Stimulated activated CD4-positive, alpha-beta T cell treated with anti-CD3 and anti-CD28 coated beads, Interleukin-4, amount 100 ng/mL, for 24 hours (primary cell): ENCODE data around the gene PLXNB2.
"Not testable (repeated sequence)": the region's sequence is repeated elsewhere in the genome, so short reads cannot be mapped to it uniquely, and the experiment has no call there.

Experiments used
- DNase-seq: peaks from one replicate; pipeline ENCODE4 v3.0.0-alpha.2; 2020

The PLXNB2 gene, protein sequence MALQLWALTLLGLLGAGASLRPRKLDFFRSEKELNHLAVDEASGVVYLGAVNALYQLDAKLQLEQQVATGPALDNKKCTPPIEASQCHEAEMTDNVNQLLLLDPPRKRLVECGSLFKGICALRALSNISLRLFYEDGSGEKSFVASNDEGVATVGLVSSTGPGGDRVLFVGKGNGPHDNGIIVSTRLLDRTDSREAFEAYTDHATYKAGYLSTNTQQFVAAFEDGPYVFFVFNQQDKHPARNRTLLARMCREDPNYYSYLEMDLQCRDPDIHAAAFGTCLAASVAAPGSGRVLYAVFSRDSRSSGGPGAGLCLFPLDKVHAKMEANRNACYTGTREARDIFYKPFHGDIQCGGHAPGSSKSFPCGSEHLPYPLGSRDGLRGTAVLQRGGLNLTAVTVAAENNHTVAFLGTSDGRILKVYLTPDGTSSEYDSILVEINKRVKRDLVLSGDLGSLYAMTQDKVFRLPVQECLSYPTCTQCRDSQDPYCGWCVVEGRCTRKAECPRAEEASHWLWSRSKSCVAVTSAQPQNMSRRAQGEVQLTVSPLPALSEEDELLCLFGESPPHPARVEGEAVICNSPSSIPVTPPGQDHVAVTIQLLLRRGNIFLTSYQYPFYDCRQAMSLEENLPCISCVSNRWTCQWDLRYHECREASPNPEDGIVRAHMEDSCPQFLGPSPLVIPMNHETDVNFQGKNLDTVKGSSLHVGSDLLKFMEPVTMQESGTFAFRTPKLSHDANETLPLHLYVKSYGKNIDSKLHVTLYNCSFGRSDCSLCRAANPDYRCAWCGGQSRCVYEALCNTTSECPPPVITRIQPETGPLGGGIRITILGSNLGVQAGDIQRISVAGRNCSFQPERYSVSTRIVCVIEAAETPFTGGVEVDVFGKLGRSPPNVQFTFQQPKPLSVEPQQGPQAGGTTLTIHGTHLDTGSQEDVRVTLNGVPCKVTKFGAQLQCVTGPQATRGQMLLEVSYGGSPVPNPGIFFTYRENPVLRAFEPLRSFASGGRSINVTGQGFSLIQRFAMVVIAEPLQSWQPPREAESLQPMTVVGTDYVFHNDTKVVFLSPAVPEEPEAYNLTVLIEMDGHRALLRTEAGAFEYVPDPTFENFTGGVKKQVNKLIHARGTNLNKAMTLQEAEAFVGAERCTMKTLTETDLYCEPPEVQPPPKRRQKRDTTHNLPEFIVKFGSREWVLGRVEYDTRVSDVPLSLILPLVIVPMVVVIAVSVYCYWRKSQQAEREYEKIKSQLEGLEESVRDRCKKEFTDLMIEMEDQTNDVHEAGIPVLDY (N-terminal part only)

DNA sequence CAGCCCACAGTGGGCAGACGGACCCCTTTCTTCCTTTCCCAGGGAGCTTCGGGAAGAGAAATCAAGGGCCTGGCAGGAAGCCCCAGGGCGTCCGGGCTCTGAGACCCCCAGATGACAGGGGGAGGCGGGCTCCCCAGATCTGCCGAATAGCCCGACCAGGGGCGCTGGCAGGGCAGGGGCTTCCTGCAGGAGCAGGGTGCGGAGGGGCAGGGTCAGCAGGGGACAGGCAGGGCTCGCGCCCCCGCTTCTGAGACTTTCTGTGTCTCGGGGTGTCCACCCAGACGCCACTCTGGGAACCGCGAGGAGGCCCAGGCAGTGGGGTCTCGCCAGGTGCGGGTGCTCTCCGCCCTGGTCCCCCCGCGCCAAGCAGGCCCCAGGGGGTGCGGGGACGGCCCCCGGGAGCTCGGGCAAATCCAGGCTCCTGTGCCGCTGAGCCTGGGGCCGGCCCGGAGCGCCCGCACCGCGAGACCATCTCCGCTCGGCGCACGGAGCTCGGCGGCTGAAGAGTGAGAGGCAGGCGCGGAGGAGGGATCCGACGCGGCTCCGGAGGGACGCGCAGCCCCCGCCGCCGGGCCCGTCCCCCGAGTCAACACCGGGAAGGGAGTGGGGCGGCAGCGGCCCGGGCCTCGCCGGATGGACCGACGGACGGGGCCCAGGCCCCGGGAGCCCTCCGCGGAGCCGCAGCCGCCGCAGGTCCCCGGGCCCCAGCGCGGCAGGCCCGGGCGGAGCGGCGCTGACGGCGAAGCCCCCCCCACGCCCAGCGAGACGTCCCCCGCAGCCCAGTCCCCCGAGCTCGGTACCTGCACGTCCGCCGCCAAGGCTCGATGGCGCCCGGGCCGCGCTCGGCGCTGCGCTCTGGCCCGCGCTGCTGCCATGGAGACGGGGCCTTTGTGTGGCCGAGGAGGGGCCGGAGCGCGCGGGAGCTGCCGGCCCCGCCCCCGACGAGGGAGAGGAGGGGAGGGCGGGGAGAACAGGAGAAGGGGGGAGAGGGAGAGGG, at the start of gene PLXNB2:
Gene PLXNB2 (minus strand): TSS at position 894 of the 997 bp plus-strand sequence. CDS start 17,062 bp downstream, outside the sequence.
- DNase-seq, result no peak

DNA sequence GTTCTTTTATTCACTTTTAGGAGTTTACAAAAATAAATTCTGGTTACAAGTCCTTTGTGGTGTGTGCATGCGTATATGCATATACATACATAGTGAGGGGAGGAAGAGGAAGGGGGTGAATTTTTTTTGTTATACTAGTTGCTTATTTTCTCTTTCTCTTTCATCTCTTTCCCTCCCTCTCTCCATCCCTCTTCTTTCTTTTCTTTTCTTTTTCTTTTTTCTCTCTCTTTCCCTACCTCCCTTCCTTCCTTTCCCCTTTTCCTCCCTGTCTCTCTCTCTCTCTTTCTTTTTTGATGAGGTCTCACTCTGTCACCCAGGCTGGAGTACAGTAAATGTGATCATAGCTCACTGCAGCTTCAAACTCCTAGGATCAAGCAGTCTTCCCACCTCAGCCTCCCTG, 49.8 kb upstream of the PLXNB2 start:
- DNase-seq, result no peak

DNA sequence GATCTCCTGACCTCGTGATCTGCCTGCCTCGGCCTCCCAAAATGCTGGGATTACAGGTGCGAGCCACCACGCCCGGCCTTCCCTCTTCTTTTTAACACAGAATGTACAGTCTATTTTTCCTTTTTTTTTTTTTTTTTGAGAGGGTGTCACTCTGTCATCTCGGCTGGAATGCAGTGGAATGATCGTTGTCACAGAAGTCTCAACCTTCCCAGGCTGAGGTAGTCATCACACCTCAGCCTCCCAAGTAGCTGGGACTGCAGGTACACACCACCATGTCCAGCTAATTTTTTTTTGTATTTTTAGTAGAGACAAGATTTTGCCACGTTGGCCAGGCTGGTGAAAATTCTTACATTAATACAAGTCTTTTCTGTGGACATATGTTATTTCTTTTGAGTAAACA, 48.7 kb upstream of the PLXNB2 start:
- no peak for DNase-seq

DNA sequence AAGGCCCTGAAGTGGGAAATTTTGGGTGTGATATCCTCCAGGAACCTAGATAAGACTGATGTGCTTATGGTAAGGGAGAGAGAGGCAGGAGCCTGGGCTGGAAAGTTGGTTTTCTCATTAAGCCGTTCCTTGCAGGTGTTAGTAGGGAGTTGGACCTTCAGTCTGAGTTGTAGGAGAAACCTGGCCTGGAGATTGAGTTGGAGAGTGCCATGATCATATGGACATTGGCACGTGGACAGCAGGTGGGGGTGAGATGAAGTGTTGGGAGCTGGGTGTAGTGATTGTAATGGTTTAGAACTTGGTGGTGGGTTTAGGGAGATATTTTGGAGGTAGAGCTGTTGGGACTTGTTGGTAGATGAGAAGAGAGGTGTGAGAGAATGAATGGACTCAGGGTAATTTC, 40.6 kb upstream of the PLXNB2 start:
- no peak for DNase-seq

DNA sequence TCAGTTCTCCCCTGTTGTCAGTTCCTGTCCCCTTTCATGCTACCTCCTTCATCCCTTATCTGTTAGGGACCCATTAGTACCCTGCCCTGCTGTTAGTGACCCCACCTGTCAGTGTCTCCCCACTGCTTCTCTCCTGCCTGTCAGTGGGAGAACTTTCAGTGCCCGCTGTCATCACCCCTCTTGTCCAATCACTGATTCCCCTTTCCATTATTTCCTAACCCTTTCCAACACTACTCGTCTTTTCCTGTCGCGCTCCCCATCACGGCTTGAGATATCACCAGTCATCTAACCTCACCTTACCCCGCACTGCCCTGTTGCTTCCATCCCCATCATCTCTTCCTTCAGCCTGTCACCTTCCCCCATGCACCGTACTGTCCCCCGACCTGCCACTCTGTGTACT, 39.7 kb upstream of the PLXNB2 start:
- no peak for DNase-seq

DNA sequence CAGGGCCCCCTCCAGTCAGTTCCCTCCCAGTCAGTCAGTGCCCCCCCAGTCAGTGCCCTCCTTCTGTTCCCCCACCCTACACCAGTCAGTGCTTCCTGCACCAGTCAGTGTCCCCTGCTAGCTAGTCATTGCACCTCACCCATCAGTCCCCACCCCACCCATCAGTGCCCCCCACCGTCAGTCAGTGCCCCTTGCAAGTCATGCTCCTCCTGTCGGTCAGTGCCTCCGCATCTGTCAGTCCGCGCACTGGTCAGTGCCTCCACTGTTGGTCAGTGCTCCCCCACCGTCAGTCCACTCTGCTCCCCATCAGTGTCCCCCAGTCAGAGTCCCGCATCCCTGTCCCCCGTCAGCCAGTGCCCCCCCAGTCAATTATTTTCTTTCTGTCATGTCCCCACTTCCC, 39.0 kb upstream of the PLXNB2 start:
- DNase-seq, result no peak

DNA sequence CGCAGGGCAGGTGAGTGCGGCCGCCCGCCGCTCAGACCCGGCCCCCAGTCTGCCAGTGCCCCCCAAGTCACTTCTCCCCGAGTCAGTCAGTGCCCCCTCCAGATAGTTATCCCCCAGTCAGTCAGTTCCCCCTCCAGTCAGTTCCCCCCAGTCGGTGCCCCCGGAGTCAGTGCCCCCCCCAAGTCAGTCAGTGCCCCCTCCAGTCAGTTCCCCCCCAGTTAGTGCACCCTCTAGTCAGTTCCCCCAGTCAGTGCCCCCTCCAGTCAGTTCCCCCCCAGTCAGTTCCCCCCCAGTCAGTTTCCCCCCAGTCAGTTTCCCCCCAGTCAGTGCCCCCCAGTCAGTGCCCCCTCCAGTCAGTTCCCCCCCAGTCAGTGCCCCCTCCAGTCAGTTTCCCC, 36.1 kb upstream of the PLXNB2 start:
- no peak for DNase-seq

DNA sequence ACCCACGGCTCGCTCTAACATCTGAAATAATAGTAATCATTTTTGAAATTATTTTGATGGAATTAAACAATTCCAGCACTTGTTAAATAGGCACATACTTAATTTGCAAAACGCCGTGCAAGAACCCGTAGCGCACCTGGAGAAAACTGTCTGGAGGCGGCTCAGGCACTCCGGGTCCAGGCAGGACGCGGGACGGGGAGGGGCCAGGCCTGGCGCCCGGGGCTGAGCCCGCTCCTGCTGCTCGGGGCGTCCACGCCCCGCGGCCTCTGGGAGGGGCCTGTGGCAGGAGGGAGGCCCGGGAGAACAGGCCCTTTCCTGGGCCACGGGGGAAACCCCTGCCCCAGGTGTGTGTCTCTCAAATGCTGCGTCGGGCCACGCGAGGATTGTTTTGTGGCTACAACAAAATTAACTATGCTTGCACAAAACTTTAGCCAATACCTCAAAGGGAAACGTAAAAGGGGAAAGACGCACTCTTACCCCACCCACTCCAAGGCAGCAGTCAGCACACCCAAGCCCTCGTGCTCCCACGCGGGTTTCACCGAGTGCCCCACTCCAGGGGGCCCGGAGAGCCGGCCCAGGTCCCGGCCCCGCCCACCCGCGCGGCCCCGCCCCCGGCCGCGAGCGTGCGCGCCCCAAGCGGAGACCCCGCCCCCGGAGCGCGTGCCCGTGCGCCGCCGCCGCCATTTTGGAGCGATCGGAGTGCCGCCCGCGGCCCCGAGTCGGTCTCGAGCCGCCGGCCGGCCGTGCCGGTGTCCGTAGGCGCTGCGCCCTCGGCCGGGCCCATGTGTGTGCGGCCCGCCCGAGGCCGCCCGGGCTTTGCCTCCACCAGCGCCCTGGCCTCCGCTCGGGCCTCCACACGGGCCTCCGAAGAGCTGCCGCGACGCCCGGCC, 35.5 kb upstream of the PLXNB2 start, which contains the start of gene PPP6R2:
Gene PPP6R2 (plus strand): TSS at position 677 of the 890 bp plus-strand sequence. CDS start 50,582 bp downstream, outside the sequence.
- peak; percentile 89 for DNase-seq

DNA sequence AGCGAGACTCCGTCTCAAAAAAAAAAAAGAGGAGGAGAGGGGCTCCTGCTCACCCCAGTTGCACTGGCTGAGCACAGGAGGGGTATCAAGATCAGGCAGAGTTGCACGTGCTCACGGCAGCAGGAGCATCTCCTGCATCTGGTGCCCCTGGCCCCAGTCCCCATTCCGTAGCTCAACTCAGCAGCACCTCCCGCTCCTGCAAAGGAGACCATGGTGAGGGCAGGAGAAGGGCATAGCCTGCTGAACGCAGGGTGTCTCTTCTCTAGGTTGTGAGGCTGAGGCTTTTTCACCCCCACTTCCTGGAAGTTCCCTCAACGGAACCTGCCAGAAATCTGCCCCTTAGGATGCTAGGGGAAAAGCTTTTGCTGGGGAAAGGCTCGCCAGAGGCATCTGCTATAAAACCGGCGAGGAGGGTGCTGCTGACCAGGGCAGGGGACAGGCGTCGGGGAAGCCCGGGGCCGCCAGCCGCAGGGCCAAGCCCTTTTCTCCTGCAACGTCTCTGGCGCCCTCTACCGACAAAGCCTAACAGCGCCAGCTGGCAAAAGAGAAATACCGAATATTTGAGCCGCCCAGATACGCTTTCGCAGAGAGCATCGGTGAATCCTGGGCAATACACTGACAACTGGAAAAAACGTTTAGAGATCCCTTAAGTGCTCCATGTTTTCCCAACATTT, 34.7 kb upstream of the PLXNB2 start:
- DNase-seq, result peak; percentile 93

DNA sequence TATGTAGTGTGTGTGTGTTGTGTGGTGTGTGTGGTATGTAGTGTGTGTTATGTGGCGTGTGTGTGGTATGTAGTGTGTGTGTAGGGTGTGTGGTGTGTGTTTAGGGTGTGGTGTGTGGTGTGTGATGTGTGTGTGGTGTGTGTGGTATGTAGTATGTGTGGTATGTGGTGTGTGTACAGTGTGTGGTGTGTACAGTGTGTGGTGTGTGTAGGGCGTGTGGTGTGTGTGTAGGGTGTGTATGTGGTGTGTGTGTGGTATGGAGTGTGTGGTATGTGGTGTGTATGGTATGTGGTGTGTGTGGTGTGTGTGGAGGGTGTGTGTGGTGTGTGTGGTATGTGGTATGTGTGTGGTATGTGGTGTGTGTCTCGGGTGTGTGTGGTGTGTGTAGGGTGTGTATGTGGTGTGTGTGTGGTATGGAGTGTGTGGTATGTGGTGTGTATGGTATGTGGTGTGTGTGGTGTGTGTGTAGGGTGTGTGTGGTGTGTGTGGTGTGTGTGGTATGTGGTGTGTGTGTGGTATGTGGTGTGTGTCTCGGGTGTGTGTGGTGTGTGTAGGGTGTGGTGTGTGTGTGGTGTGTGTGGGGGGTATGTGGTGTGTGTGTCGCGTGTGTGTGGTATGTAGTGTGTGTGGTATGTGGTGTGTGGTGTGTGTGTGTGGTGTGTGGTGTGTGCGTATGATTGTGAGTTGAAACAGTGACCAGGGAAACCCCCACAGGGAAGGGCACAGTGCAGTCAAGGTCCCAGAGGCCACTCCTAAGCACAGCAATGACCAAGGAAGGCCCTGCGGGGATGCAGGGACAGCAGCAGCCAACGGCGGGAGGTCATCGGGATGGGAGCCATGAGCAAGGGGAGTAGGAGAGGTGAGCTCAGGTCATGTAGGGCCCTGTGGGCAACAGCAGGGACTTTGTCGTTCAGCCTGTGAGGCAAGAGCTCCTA, 32.8 kb upstream of the PLXNB2 start:
- no peak for DNase-seq

DNA sequence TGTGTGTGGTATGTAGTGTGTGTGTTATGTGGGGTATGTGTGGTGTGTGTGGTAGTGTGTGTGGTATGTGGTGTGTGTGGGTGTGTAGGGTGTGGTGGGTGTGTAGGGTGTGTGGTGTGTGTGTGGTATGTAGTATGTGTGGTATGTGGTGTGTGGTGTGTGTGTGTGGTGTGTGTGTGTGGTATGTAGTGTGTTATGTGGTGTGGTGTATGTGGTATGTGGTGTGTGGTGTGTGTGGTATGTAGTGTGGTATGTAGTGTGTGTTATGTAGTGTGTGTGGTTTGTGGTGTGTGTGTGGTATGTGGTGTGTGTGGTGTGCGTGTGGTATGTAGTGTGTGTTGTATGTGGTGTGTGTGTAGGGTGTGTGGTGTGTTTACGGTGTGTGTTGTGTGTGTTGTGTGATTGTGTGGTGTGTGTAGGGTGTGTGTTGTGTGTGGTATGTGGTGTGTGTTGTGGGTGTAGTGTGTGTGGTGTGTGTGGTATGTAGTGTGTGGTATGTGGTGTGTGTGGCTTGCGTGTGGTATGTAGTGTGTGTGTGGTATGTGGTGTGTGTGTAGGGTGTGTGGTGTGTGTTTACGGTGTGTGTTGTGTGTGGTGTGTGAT, 31.5 kb upstream of the PLXNB2 start:
- no peak for DNase-seq

DNA sequence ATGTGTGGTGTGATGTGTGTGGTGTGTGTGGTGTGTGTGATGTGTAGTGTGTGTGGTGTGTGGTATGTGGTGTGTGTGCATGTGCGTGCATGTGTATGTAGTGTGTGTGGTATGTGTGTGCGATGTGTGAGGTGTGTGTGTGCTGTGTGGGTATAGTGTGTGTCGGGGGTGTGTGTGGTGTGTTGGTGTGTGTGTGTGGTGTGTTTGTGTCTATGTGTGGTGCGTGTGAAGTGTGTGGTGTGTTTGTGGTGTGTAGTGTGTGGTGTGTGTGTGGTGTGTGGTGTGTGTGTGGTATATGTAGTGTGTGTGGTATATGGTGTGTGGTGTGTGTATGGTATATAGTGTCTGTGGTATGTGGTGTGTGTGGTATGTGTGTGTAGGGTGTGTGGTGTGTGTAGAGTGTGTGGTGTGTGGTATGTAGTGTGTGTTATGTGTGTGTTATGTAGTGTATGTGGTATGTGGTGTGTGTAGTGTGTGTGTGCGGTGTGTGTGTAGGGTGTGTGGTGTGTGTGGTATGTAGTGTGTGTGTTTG, 30.7 kb upstream of the PLXNB2 start:
- no peak for DNase-seq

DNA sequence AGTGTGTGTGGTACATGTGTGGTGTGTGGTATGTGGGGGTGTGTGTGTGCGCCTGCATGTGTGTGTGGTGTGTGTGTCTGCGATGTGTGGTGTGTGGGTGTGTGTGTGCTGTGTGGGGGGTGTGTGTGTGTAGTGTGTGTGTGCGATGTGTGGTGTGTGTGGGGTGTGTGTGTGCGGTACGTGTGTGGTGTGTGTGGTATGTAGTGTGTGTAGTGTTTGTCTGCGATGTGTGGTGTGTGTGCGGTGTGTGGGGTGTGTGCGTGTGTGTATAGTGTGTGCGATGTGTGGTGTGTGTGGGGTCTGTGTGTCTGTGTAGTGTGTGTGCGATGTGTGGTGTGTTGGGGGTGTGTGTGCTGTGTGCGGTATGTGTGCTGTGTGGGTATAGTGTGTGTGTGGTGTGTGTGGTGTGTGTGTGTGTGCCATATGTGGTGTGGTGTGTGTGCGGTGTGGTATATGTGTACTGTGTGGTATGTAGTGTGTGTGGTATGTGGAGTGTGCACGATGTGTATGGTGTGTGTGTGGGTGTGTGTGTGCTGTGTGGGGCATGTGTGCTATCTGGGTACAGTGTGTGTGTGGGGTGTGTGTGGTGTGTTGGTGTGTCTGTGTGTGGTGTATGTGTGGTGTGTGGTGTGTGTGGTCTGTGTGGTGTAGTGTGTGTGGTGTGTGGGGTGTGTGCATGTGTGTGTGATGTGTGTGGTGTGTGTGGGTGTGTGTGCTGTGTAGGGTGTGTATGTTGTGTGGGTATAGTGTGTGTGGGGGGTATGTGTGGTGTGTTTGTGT, 30.0 kb upstream of the PLXNB2 start:
- no peak for DNase-seq

DNA sequence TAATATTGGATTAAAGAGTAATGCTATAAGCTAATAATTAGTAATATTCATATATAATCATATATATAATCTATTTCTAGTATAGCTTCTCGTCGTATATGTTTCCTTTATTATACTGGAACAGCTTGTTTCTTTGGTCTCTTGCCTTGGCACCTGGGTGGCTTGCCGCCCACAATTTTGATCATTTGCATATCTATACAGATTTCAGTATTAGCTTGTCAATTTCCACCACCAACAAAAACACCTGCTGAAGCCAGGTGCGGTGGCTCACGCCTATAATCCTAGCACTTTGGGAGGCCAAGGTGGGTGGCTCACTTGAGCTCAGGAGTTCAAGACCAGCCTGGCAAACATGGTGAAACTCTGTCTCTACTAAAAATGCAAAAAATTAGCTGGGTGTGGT, 27.0 kb upstream of the PLXNB2 start:
- DNase-seq, result not testable (repeated sequence)

DNA sequence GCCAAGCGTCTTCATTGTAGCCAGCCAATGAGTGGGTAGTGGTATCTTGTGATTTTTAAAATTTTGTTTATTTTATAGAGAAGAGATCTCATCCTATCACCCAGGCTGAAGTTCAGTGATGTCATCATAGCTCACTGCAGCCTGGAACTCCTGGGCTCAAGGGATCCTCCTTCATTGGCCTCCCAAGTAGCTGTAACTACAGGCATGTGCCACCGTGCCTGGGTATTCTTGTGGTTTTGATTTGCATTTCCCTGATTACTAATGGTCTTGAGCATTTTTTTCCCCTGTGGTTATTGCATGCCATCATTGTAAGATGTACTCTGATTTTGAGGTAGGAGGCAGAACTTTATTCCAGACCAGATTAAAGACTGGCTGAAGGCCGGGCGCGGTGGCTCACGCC, 21.8 kb upstream of the PLXNB2 start:
- DNase-seq, result peak; percentile 31

DNA sequence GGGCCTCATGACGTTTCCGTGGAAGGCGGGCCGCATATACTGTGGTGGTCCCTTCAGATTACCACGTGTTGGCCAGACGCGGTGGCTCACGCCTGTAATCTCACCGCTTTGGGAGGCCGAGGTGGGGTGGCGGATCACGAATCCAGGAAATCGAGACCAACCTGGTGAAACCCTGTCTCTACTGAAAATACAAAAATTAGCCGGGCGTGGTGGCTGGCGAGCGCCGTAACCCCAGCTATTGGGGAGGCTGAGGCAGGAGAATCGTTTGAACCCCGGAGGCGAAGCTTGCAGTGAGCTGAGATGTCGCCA, 20.2 kb upstream of the PLXNB2 start:
- no peak for DNase-seq

DNA sequence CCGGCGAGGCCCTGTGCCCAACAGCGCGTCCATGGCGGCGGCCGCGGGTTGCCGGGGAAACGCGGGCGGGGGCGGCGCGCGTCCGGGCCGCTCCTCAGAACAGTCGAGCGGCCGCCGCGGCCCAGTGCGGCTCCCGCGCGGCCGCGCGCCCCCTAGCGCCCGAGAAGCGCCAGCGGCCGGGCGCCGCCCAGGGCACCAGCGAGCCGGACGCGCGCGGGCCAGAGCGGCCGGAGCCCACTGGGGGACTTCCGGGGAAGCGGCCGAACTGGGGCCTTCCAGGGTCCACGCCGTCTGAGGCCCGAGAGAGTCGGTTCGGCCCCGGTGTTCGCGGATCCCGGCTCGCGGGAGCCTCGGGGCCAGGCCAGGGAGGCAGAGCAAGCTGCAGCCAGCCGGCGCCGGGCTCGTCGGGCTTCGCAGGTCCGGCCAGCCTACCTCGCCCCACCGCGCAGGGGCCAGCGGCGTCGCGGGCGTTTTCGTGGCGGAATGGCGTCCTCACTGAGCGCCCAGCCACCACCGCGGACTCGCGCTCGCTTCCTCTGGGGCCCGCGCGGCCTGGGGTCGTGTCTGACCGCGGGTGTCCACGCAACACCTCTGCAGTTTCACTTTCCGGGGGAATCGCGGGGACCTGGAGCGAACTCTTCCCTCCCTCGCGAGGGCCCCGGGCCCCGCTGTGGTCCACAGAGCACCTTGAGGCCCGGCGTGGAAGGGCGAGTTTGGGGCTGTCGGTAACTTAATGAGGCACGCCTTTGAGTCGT, 19.7 kb upstream of the PLXNB2 start, which contains the start of gene DENND6B:
Gene DENND6B (minus strand): TSS at position 57 of the 755 bp plus-strand sequence. CDS start 24 bp downstream, at position 33.
- peak; percentile 61 for DNase-seq
